A673 (cell line): ENCODE measurements around the gene FSIP1. TPM values are rescaled to one million over a fixed set of nuclear protein-coding genes. Genes with fewer than 3 reads are reported as not detected.

ENCODE experiments used
- BruUV-seq: library from RNA; stranded (reverse); fragments of 400-500 nt; replicated peaks from 2 replicates; lab custom pipeline; 2021; lab: Mats Ljungman, UMichigan
- CTCF ChIA-PET: fragments of 300-600 bp; sonication (Branson Sonifier 250); formaldehyde crosslinking; loops from one replicate; lab custom pipeline; 2022; ENCODE audit warnings: antibody characterized with exemption; lab: Charles Lee
- POLR2A ChIA-PET: fragments of 300-600 bp; sonication (Branson Sonifier 250); formaldehyde crosslinking; loops from one replicate; lab custom pipeline; 2022; ENCODE audit warnings: antibody characterized with exemption; ENCODE audit not compliant: low non-redundant PET; lab: Charles Lee
- DNase-seq: peaks from one replicate; pipeline ENCODE4 v3.0.0-alpha.2; 2015; ENCODE audit warnings: low spot score
- H3K27ac ChIP-seq: fragments of 200-600 bp; sonication (generic); 2 replicates; pipeline ENCODE4 v1.5.1; 2016; ENCODE audit warnings: mixed run types, low read depth, mild to moderate bottlenecking, mixed read lengths, antibody characterized with exemption, low read length; ENCODE audit not compliant: poor library complexity, severe bottlenecking
- H3K27me3 ChIP-seq: fragments of 200-600 bp; sonication (generic); replicated peaks from 2 replicates; pipeline ENCODE4 v1.6.1; 2017; ENCODE audit warnings: mixed run types, low read depth, mild to moderate bottlenecking, mixed read lengths, antibody characterized with exemption, low read length; ENCODE audit not compliant: insufficient read depth, poor library complexity
- H3K36me3 ChIP-seq: fragments of 200-600 bp; sonication (generic); 2 replicates; pipeline ENCODE4 v1.6.1; 2016; ENCODE audit warnings: mixed run types, mild to moderate bottlenecking, mixed read lengths, antibody characterized with exemption, low read length; ENCODE audit not compliant: insufficient read depth, poor library complexity, severe bottlenecking
- H3K4me1 ChIP-seq: fragments of 200-600 bp; sonication (generic); 2 replicates; pipeline ENCODE4 v1.6.1; 2017; ENCODE audit warnings: mixed run types, mild to moderate bottlenecking, mixed read lengths, antibody characterized with exemption, low read length; ENCODE audit not compliant: insufficient read depth, poor library complexity, severe bottlenecking
- H3K4me3 ChIP-seq: fragments of 200-600 bp; sonication (generic); 2 replicates; pipeline ENCODE4 v1.5.1; 2016; ENCODE audit warnings: low read depth, mixed run types, mild to moderate bottlenecking, mixed read lengths, low read length; ENCODE audit not compliant: poor library complexity, severe bottlenecking
- H3K9me3 ChIP-seq: fragments of 200-600 bp; sonication (generic); 2 replicates; pipeline ENCODE4 v1.6.1; 2016; ENCODE audit warnings: mixed run types, low read depth, mild to moderate bottlenecking, mixed read lengths, antibody characterized with exemption, low read length; ENCODE audit not compliant: poor library complexity, severe bottlenecking
- EZH2 ChIP-seq: fragments of 200-600 bp; sonication (generic); IDR thresholded peaks from 2 replicates; pipeline ENCODE4 v1.6.1; 2017; ENCODE audit warnings: borderline replicate concordance, low read depth, mild to moderate bottlenecking, mixed read lengths, antibody characterized with exemption, low read length; ENCODE audit not compliant: poor library complexity, severe bottlenecking
- intact Hi-C: fragments of 100-400 bp; cut with micrococcal nuclease; formaldehyde crosslinking; loops from one replicate; pipeline ENCODE4 v1.10.0; 2022; ENCODE audit not compliant: unreplicated experiment
- total RNA-seq: library from RNA; stranded (reverse); gene quantifications from 2 replicates; pipeline ENCODE4 v1.2.3, GENCODE V29; 2021
- TF ChIP-seq, protein P1 (sequence below): fragments of 300-800, 200-600 bp; sonication (generic); conservative IDR thresholded peaks from 2 replicates; pipeline ENCODE4 v1.5.1; 2017; ENCODE audit warnings: low read depth, mild to moderate bottlenecking, antibody characterized with exemption, low read length, moderate library complexity, mixed read lengths

FSIP1 gene
- total RNA-seq, 1 experiment from 2014 or later: 0.37 TPM

DNA sequence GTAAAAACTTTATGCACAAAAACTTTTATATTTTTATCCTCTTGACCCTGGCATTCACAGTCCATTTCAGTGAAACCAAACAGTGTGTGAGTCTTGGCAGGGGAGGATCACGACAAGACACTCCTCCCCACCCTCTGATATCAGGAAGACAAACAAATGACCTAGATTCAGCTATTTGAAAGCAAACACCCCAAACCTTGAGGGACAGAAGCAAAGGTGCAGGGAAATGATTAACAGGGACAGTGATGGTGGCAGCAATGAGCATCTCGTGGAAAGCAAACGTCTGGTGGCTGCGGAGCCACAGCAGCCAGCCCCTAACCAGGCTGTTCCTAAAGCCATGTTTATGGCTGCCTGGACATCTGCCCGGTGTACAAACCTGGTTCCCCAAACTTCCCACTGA lies 52.1 kb downstream of the FSIP1 start:
- Histone ChIP-seq H3K27me3 (no peaks in the 10 kb centered on the region), H3K9me3 (no peaks in the 10 kb centered on the region), H3K27ac (no peak overlapping the region), H3K4me3 (no peak overlapping the region), H3K36me3 (no peaks in the 10 kb centered on the region), H3K4me1 (no peaks in the 10 kb centered on the region)
- TF ChIP-seq, protein P1, sequence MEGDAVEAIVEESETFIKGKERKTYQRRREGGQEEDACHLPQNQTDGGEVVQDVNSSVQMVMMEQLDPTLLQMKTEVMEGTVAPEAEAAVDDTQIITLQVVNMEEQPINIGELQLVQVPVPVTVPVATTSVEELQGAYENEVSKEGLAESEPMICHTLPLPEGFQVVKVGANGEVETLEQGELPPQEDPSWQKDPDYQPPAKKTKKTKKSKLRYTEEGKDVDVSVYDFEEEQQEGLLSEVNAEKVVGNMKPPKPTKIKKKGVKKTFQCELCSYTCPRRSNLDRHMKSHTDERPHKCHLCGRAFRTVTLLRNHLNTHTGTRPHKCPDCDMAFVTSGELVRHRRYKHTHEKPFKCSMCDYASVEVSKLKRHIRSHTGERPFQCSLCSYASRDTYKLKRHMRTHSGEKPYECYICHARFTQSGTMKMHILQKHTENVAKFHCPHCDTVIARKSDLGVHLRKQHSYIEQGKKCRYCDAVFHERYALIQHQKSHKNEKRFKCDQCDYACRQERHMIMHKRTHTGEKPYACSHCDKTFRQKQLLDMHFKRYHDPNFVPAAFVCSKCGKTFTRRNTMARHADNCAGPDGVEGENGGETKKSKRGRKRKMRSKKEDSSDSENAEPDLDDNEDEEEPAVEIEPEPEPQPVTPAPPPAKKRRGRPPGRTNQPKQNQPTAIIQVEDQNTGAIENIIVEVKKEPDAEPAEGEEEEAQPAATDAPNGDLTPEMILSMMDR: no peak
- no peak for TF ChIP-seq EZH2
- intact Hi-C loops: no loop called here
- no TSS peak for BruUV-seq
- ChIA-PET CTCF (no interaction called here), POLR2A (no interaction called here)
- DNase-seq: no peak

DNA sequence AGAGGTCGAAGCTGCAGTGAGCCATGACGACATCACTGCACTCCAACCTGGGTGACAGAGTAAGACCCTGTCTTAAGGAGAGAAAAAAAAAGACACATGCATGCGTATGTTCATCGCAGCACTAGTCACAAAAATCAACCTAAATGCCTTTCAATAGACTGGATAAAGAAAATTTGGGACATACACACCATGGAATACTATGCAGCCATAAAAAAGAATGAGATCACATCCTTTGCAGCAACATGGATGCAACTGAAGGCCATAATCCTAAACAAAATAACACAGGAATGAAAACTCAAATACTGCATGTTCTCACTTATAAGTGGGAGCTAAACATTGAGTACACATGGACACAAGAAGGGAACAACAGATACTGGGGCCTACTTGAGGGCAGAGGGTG lies 53.1 kb downstream of the FSIP1 start:
- ChIA-PET POLR2A (no interaction called here), CTCF (no interaction called here)
- no peaks in the 10 kb centered on the region for H3K4me1 ChIP-seq
- no peaks in the 10 kb centered on the region for H3K9me3 ChIP-seq
- intact Hi-C loops: no loop called here
- no peak for TF ChIP-seq EZH2
- TF ChIP-seq, protein P1: no peak
- H3K4me3 ChIP-seq: no peak overlapping the region
- H3K27me3 ChIP-seq: no peaks in the 10 kb centered on the region
- H3K27ac ChIP-seq: no peak overlapping the region
- no peaks in the 10 kb centered on the region for H3K36me3 ChIP-seq
- BruUV-seq: no TSS peak
- DNase-seq: no peak

DNA sequence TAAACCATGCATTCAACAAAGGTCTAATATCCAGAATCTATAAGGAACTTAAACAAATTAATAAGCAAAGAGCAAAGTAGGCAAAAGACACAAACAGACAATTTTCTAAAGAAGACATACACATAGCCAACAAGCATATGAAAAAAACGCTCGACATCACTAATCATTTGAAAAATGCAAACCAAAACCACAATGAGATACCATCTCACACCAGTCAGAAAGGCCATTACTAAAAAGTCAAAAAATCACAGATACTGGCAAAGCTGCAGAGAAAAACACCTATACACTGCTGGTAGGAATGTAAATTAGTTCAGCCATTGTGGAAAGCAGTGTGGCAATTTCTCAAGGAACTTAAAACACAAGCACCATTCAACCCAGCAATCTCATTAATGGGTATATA lies 53.8 kb downstream of the FSIP1 start:
- no TSS peak for BruUV-seq
- Histone ChIP-seq H3K27ac (no peak overlapping the region), H3K27me3 (no peaks in the 10 kb centered on the region), H3K9me3 (no peaks in the 10 kb centered on the region), H3K4me1 (no peaks in the 10 kb centered on the region), H3K36me3 (no peaks in the 10 kb centered on the region), H3K4me3 (no peak overlapping the region)
- no peak for DNase-seq
- ChIA-PET POLR2A (no interaction called here), CTCF (no interaction called here)
- intact Hi-C loops: no loop called here
- TF ChIP-seq, protein P1: no peak
- no peak for TF ChIP-seq EZH2
